Measurements from ENCODE around the gene ANKRD13C.

The ANKRD13C gene

GRCh38 chr1:70220517-70221237 is 133.8 kb downstream of the ANKRD13C start:
- no peak for DNase-seq

GRCh38 chr1:70220015-70220414 is 134.5 kb downstream of the ANKRD13C start:
- no peak for DNase-seq

DNA sequence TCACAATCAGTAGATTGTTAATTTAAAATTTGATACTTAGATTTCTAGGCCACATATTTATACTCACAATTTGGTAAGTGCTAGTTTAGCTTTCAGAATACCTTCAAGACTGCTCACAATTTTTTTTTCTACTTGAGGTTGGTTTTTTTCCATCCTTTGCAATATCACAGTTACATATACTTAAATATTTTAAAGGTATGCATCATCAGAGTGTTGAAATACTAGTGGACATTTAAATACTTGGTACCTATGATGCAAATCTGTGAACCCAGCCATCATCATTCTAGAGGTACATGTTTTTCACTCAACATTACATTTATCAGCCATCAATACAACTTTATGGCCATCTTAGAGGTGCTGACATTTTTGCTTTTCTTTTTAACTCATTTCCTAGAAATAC is 143.0 kb downstream of the ANKRD13C start:
- no peak for DNase-seq

- no peak for DNase-seq
These were observed 143.7 kb downstream of the ANKRD13C start for GRCh38 chr1:70210820-70211219.

Measured in right kidney (tissue), 1 donor.